DMS153 treated with DMSO at 0.1 percent for 48 hours (cell line): ENCODE data around the gene ZBED1.
"Not testable (repeated sequence)": the region's sequence is repeated elsewhere in the genome, so short reads cannot be mapped to it uniquely, and the experiment has no call there.

Source experiments
- DNase-seq: peaks from one replicate; lab custom pipeline; 2025; ENCODE audit not compliant: unreplicated experiment; lab: John Stamatoyannopoulos, UW

The ZBED1 gene

GRCh38 chrX:2500803-2501558, at the start of gene ZBED1, which contains the start of gene DHRSX:
ZBED1 (minus strand) TSS chrX:2500976; CDS start chrX:2490719, 10,257 bp downstream.
DHRSX (minus strand) TSS chrX:2500976; CDS start chrX:2500925, 51 bp downstream.
- no peak for DNase-seq

- peak; percentile 50 for DNase-seq
These were observed 49.1 kb upstream of the ZBED1 start for GRCh38 chrX:2549876-2550275.

DNA sequence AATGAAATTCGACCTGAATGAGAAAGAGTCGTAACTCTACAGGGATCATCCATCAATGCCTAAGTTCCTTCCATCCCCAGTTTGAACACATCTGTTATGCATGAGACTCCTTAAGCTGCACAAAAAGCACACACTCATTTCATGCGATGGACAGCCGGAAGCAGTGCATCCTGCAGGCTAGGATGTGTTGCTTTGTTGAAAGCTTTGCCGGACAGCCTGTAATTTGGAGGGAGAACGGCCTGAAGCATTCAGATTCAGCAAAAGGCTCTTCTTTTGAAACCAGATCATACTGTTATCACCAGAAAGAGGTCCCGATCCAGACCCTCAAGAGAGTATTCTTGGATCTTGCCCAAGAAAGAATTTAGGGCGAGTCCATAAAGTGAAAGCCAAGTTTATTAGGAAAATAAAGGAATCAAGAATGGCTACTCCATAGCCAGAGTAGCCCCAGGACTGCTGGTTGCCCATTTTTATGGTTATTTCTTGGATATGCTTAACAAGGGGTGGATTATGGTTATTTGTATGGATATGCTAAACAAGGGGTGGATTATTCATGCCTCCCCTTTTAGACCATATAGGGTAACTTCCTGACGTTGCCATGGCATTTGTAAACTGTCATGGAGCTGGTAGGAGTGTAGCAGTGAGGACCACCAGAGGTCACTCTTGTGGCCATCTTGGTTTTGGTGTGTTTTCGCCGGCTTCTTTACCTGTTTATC, 48.1 kb upstream of the ZBED1 start:
- no peak for DNase-seq

DNA sequence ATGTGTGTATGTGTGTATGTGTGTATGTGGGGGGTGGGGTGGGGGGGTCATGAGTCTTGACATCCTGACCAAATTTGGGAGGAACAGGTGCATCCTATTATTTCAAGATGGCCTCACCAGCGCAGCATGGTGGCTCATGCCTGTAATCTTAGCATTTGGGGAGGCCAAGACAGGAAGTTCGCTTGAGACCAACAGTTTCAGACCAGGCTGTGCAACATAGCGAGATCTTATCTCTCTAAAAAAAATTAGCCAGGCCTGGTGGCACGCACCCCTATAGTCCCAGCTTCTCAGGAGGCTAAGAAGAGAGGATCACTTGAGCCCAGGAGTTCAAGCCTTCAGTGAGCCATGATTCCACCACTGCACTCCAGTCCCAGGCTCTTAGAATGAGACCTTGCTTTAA, 47.0 kb upstream of the ZBED1 start:
- DNase-seq, result no peak

GRCh38 chrX:2546496-2546895, 45.7 kb upstream of the ZBED1 start:
- no peak for DNase-seq

- DNase-seq, result no peak
These were observed 44.4 kb upstream of the ZBED1 start for GRCh38 chrX:2545144-2545543.

DNA sequence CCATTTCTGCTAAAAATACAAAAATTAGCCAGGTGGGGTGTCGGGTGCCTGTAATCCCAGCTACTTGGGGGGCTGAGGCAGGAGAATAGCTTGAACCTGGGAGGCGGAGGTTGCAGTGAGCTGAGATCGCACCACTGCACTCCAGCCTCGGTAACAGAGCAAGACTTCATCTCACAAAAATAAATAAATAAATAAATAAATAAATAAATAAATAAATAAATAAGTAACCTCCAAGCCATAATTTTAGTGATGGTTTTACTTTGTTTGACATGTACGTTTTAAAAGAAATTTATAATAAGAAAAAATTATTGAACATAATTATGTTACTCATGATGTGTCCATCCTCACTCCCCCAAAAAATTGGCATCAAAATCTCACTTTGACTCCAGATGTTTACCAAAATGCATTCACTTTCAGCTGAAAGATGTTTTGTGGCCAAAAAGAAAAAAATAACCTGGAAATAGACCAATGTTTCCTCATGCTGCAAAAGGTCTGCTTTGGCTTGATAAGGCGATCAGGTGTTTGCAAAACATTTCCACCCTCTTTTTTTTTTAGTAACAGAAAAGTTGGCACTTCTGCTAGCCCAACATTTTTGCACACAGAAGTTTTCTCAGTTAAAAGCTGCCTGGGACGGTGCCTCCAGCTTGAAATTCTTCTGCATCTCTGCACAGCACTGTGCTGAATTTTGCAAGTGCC, 42.2 kb upstream of the ZBED1 start:
- no peak for DNase-seq

DNA sequence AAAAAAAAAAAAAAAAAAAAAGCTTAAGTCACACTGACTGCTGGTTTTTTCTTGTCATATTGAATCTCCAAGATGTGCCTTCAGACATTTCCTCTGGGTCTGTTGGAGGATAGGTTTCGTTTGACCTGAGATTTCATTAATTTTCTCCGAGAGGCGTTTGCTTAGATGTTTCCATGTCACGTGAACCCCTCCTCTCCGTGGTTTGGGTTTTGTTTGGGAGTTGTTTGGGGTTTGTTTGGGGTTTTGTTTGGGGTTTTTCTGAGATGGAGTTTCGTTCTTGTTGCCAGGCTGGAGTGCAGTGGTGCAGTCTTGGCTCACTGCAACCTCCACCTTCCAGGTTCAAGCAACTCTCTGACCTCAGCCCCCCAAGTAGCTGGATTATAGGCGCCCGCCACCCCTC, 40.8 kb upstream of the ZBED1 start:
- no peak for DNase-seq

DNA sequence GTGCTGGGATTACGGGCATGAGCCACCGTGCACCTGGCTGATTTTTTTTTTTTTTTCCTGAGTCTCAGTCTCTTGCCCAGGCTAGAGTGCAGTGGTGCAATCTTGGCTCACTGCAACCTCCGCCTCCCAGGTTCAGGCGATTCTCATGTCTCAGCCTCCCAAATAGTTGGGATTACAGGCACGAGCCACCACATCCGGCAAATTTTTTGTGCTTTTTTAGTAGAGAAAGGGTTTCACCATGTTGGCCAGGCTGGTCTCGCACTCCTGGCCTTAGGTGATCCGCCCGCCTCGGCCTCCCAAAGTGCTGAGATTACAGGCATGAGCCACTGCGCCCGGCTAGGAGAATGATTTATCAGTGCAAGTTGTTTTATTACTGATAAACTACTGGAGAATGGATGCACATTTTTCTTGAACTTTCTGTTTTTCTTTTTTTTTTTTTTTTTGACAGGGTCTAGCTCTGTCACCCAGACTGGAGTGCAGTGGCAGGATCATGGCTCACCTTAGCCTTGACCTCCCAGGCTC, 39.7 kb upstream of the ZBED1 start:
- DNase-seq, result no peak

- DNase-seq, result no peak
These were observed 38.8 kb upstream of the ZBED1 start for GRCh38 chrX:2539586-2539985.

GRCh38 chrX:2538031-2538757, 37.4 kb upstream of the ZBED1 start:
- no peak for DNase-seq

- DNase-seq, result no peak
These were observed 36.2 kb upstream of the ZBED1 start for GRCh38 chrX:2536974-2537373.

DNA sequence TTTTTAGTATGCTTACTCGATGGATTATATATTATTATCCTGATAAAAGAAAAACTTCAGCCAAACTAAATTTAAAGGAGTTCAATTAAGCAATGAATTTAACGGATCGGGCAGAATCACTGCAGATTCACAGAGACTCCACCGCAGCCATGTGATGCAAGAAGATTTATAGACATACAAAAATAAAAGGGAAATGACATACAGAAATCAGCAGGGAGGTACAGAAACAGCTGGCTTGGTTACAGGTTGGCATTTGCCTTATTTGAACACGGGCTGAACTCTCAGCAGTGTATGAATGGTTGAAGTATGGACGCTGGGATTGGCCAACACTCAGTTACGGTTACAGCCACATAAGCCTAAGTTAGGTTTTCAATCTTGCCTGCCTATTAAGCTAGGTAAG, 35.4 kb upstream of the ZBED1 start:
- no peak for DNase-seq

- not testable (repeated sequence) for DNase-seq
These were observed 33.7 kb upstream of the ZBED1 start for GRCh38 chrX:2534261-2535021.

GRCh38 chrX:2533424-2533823, 32.6 kb upstream of the ZBED1 start:
- DNase-seq, result no peak

GRCh38 chrX:2526390-2526789, 25.6 kb upstream of the ZBED1 start:
- no peak for DNase-seq

DNA sequence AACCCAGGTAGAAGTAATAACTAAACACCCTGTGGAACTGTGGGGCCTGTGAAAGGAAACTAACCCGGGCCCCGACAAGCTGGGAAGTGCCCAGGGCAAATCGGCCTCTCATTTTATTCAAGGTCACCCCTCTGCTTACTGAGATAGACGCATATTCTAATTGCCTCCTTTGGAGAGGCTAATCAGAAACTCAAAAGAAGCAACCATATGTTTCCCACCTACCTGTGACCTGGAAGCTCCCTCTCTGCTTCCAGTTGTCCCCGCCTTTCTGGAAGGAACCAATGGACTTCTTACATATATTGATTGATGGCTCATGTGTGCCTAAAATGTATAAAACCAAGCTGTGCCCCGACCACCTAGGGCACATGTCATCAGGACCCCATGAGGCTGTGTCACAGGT, 23.1 kb upstream of the ZBED1 start:
- no peak for DNase-seq

DNA sequence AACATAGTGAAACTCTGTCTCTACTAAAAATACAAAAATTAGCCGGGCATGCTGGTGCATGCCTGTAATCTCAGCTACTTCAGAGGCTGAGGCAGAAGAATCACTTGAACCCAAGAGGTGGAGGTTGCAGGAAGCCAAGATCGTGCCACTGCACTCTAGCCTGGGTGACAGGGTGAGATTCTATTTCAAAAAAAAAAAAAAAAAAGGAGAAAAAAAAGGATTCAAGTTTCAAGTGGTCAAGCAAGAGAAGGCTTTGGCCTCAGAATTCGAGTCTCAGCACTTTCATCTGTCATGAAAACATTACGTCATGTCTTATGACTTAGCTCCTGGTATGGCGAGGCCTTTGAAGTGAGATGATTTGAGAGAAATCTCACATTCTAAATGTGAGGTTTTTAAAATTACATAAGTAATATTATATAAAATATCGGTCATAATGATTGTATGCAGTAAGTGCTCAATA, 21.2 kb upstream of the ZBED1 start:
- DNase-seq, result no peak

DNA sequence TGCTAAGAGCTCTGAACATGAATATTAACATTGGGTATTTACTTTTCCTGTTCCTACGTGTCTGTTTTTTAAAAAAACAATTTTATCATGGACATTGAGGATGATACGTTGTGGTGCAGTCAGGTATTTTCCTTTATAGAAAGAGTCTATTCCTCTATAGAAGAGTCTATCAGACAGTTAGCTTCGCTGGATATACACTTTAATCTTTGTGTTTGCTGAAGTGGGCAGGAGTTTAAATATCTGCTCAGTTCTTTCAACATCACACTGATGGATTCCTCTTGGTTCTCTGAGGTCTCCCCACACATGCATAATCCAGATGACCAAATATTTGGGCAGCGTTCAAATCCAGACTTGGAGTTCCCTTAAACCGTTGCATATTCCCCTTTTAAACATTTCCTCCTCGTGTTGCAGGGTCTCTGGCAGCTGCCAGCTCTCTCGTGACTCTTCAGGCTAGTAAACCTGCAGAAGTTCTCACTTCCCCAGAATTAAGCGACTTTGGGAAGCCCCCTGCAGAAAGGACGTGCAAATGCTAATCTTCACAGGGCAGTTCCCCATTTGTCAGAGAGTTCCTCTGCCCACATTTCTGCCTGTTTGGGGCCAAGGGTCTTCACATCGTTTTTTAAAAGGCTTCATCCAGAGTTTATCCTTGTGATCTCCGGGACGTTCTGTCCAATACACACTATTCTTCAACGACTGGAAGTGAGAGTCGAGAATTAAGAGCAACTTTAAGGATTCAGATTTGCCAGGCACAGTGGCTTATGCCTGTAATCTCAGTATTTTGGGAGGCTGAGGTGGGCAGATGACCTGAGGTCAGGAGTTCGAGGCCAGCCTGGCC, 20.5 kb upstream of the ZBED1 start:
- no peak for DNase-seq
